ENCODE data around the gene TMEM33.

TMEM33 gene

DNA sequence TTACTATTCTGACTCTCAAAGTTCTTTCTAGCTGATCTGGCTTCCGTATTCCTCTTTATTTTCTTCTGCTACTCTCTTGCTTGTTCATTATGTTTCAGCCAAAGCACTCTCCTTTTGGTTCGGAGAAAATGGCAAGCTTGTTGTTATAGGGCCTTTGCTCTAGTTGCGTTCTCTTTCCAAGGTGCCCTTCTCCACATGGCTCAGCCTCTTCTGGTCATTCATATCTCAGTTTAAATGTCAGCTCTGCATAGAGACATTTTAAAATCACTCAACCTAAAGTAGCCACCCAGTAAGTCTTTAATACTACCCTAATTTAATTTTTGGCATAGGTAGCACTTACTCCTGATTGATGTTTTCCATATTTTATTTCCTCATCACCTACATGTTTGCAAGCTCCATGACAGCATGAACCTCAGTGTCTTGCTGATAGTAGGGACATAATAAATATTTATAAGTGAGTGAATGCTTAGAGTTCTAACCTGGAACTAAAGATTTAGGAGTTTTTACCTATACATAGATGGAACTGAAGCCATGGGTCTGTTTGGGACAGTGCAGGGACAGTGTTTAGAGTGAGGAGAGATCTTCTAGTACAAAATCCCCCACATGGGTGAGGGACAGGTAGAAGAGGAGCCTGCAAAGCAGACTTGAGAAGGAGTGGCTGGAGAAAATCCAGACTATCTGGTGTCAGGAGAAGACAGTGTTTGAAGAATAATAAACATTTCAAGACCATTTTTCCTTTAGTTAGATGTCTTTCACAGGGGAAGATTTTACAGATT, 73.0 kb downstream of the TMEM33 start:
- no peak for DNase-seq
